Smooth muscle cell (in vitro differentiated cells): ENCODE data around the gene BBIP1. TPM values are rescaled to one million over a fixed set of nuclear protein-coding genes. Genes with fewer than 3 reads are reported as not detected.

Experiments used
- DNase-seq: peaks from one replicate; lab custom pipeline; 2025; ENCODE audit not compliant: unreplicated experiment; lab: John Stamatoyannopoulos, UW
- H2AFZ ChIP-seq: fragments of 200-600 bp; sonication (generic); 2 replicates; pipeline ENCODE4 v1.6.0; 2016; ENCODE audit warnings: antibody characterized with exemption, low read depth, mild to moderate bottlenecking
- H3F3A ChIP-seq: fragments of 200-600 bp; sonication (generic); 2 replicates; pipeline ENCODE4 v1.6.0; 2017; ENCODE audit warnings: antibody characterized with exemption, low read depth
- H3K27ac ChIP-seq: fragments of 200-600 bp; sonication (generic); 2 replicates; pipeline ENCODE4 v1.5.1; 2016; ENCODE audit warnings: low read depth, mild to moderate bottlenecking
- H3K27me3 ChIP-seq: fragments of 200-600 bp; sonication (generic); 2 replicates; pipeline ENCODE4 v1.6.1; 2016; ENCODE audit warnings: low read depth, mild to moderate bottlenecking
- H3K36me3 ChIP-seq: fragments of 200-600 bp; sonication (generic); 2 replicates; pipeline ENCODE4 v1.5.1; 2016; ENCODE audit warnings: low read depth
- H3K4me1 ChIP-seq: fragments of 200-600 bp; sonication (generic); 2 replicates; pipeline ENCODE4 v1.5.1; 2016; ENCODE audit warnings: low read depth
- H3K4me2 ChIP-seq: fragments of 200-600 bp; sonication (generic); 2 replicates; pipeline ENCODE4 v1.6.0; 2016; ENCODE audit warnings: mild to moderate bottlenecking
- H3K4me3 ChIP-seq: fragments of 200-600 bp; sonication (generic); 2 replicates; pipeline ENCODE4 v1.5.1; 2016; ENCODE audit warnings: mild to moderate bottlenecking
- H3K79me2 ChIP-seq: fragments of 200-600 bp; sonication (generic); 2 replicates; pipeline ENCODE4 v1.6.0; 2016; ENCODE audit warnings: low read depth, mild to moderate bottlenecking
- H3K9ac ChIP-seq: fragments of 200-600 bp; sonication (generic); 2 replicates; pipeline ENCODE4 v1.6.0; 2016; ENCODE audit warnings: low read depth
- H3K9me3 ChIP-seq: fragments of 200-600 bp; sonication (generic); replicated peaks from 2 replicates; pipeline ENCODE4 v1.5.1; 2016; ENCODE audit warnings: low read depth
- H4K20me1 ChIP-seq: fragments of 200-600 bp; sonication (generic); 2 replicates; pipeline ENCODE4 v1.6.0; 2016; ENCODE audit warnings: low read depth
- WGBS: methylation state at CpG from one replicate; pipeline ENCODE4 v1.1.7; 2016; ENCODE audit warnings: low lambda C conversion rate; 5-methylcytosine and 5-hydroxymethylcytosine counted together
- polyA plus RNA-seq: library from polyadenylated mRNA; unstranded; fragments of >200 nt; fragmentation: Nextera tagmentation; extraction: Ambion mirVana; gene quantifications from 2 replicates; pipeline ENCODE4 v1.2.1, GENCODE V29; 2016
- total RNA-seq: library from RNA; depleted of rRNA; stranded (reverse); fragments of >200 nt; gene quantifications from 2 replicates; pipeline ENCODE4 v1.2.3, GENCODE V29; 2014
- TF ChIP-seq, protein P1 (sequence below): fragments of 200-600 bp; sonication (generic); IDR thresholded peaks from 2 replicates; pipeline ENCODE4 v1.5.1; 2017; ENCODE audit warnings: borderline replicate concordance, mild to moderate bottlenecking, antibody characterized with exemption; ENCODE audit not compliant: insufficient read depth, poor library complexity, severe bottlenecking

The BBIP1 gene
- total and polyA plus RNA-seq, 2 experiments from 2014 or later, result 17.8 to 22.3 TPM

DNA sequence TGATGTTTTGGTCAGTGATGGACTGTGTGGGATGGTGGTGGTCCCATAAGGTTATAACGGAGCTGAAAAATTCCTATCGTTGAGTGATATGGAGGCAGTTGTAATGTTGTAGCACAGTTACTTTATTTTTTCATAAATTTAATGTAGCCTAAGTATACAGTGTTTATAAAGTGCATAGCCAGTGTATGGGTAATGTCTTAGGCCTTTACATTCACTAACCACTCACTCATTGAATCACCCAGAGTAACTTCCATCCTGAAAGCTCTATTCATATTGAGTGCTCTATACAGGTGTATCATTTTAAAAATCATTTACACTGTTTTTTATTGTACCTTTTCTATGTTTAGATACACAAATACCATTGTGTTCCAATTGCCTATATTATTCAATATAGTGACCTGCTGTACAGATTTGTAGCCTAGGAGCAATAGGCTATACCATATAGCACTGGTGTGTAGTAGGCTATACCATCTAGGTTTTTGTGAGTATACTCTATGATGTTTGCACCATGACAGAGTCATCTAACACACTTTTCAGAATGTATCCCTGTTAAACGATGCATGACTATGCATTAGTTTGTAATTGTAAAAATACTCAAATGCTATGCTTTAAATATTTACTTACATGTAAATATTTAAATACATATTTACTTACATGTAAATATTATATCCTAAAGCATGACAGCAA is 26.2 kb downstream of the BBIP1 start:
- no peaks in the 10 kb centered on the region for H3K27me3 ChIP-seq

GRCh38 chr10:110887560-110887959 is 31.4 kb downstream of the BBIP1 start:
- H3K4me3 ChIP-seq, result no peak overlapping the region
- H3K9ac ChIP-seq, result no peak overlapping the region
- TF ChIP-seq, protein P1, sequence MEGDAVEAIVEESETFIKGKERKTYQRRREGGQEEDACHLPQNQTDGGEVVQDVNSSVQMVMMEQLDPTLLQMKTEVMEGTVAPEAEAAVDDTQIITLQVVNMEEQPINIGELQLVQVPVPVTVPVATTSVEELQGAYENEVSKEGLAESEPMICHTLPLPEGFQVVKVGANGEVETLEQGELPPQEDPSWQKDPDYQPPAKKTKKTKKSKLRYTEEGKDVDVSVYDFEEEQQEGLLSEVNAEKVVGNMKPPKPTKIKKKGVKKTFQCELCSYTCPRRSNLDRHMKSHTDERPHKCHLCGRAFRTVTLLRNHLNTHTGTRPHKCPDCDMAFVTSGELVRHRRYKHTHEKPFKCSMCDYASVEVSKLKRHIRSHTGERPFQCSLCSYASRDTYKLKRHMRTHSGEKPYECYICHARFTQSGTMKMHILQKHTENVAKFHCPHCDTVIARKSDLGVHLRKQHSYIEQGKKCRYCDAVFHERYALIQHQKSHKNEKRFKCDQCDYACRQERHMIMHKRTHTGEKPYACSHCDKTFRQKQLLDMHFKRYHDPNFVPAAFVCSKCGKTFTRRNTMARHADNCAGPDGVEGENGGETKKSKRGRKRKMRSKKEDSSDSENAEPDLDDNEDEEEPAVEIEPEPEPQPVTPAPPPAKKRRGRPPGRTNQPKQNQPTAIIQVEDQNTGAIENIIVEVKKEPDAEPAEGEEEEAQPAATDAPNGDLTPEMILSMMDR, result no peak
- H3K27ac ChIP-seq, result no peak overlapping the region
- H3K36me3 ChIP-seq, result peaks cover 21% of the 10 kb centered on the region
- 100% methylated on average over 1 of the region's 1 CpG for WGBS
- no peaks in the 10 kb centered on the region for H3K27me3 ChIP-seq
- no peaks in the 10 kb centered on the region for H3K79me2 ChIP-seq
- H2AFZ ChIP-seq, result no peak overlapping the region
- DNase-seq, result no peak
- no peaks in the 10 kb centered on the region for H3F3A ChIP-seq
- H3K4me1 ChIP-seq, result no peaks in the 10 kb centered on the region
- peaks cover 7% of the 10 kb centered on the region for H4K20me1 ChIP-seq
- no peak overlapping the region for H3K4me2 ChIP-seq
- H3K9me3 ChIP-seq, result no peaks in the 10 kb centered on the region

More for the DNA sequence above, 26.2 kb downstream of the BBIP1 start:
- Histone ChIP-seq H3K4me1 (no peaks in the 10 kb centered on the region), H3K9ac (no peak overlapping the region), H3K36me3 (peaks cover 10% of the 10 kb centered on the region), H3F3A (no peaks in the 10 kb centered on the region), H4K20me1 (peaks cover 12% of the 10 kb centered on the region), H3K4me2 (no peak overlapping the region), H3K9me3 (no peaks in the 10 kb centered on the region), H2AFZ (no peak overlapping the region), H3K27ac (no peak overlapping the region), H3K79me2 (peaks cover 12% of the 10 kb centered on the region), H3K4me3 (no peak overlapping the region)
- WGBS, result 95% methylated on average over 3 of the region's 3 CpGs
- TF ChIP-seq, protein P1, result no peak
- DNase-seq, result no peak

DNA sequence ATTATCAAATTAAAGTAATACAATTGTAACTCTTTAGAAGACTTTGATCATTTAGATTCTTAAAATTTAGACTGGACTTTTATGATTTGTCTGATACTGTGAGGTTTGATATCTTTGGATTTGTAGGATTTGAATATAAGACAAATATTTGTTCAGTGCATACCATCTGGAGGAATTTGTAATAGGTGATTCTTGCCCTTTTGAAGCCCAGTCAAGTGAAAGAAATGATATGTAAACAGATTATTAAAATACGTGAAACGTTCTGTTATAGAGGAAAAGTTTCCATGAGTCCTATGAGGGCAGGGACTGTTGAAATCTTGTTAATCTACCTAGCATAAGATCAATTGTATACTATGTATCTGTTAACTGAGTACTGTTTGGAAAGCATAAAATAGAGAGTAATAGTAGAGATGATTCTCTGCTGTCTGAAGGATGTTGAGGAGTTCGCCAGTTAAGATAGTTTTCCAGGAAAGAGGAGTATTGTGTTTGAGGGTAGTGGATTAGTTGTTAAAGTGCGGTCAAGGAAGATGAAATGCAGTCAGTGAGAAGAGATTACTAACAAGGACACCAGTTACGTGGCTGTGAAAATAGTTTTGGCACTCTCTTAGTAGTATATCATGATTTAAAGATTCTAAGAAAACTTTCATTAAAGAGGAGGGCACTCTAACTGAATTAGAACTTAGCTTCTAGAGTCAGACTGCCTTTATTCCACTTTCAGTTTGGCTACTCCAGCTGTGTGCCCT is 32.9 kb downstream of the BBIP1 start:
- Histone ChIP-seq H2AFZ (no peak overlapping the region), H3K4me1 (no peaks in the 10 kb centered on the region), H3K4me3 (no peak overlapping the region), H3K9ac (no peak overlapping the region), H3K27me3 (no peaks in the 10 kb centered on the region), H3K79me2 (no peaks in the 10 kb centered on the region), H4K20me1 (peaks cover 12% of the 10 kb centered on the region), H3F3A (no peaks in the 10 kb centered on the region), H3K27ac (no peak overlapping the region), H3K4me2 (no peak overlapping the region), H3K9me3 (no peaks in the 10 kb centered on the region), H3K36me3 (peaks cover 21% of the 10 kb centered on the region)
- DNase-seq, result no peak
- TF ChIP-seq, protein P1, result no peak
- WGBS, result 73% methylated on average over 5 of the region's 5 CpGs

- H4K20me1 ChIP-seq, result peaks cover 18% of the 10 kb centered on the region
- no peak overlapping the region for H3K4me2 ChIP-seq
- no peaks in the 10 kb centered on the region for H3K27me3 ChIP-seq
- H3F3A ChIP-seq, result no peaks in the 10 kb centered on the region
- no peak for DNase-seq
- no peak overlapping the region for H2AFZ ChIP-seq
- 95% methylated on average over 10 of the region's 10 CpGs for WGBS
- TF ChIP-seq, protein P1, result no peak
- no peak overlapping the region for H3K4me3 ChIP-seq
- no peaks in the 10 kb centered on the region for H3K9me3 ChIP-seq
- H3K79me2 ChIP-seq, result peaks cover 4% of the 10 kb centered on the region
- no peak overlapping the region for H3K27ac ChIP-seq
- no peak overlapping the region for H3K9ac ChIP-seq
- peaks cover 15% of the 10 kb centered on the region for H3K36me3 ChIP-seq
- H3K4me1 ChIP-seq, result no peaks in the 10 kb centered on the region
Observed at GRCh38 chr10:110883924-110884323, 35.1 kb downstream of the BBIP1 start.
